GM18861 (cell line): ENCODE data around the gene FDXR.

Source experiments
- ATAC-seq: cut with Tn5 transposase; IDR thresholded peaks from one replicate; pipeline ENCODE4 v1.9.1; 2021; ENCODE audit not compliant: unreplicated experiment

Gene FDXR

DNA sequence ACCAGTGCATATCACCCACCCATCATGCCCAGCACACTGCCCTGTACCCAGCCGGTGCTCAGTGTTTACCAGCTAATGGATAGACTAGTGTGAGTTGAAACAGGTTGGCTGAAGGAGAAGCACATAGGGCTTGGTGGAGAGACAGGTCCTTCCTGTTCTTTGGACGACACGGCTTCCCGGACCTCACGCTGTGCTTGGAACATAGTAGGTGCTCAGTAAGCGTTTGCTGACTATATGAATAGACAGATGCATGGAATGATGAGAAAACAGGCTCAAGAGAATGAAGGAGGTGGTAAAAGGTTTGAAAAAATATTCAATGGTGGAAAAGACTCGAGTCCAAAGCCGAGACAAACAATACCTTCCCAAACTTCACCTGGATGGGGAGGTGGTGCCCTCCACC lies 27.4 kb upstream of the FDXR start:
- ATAC-seq: no peak

DNA sequence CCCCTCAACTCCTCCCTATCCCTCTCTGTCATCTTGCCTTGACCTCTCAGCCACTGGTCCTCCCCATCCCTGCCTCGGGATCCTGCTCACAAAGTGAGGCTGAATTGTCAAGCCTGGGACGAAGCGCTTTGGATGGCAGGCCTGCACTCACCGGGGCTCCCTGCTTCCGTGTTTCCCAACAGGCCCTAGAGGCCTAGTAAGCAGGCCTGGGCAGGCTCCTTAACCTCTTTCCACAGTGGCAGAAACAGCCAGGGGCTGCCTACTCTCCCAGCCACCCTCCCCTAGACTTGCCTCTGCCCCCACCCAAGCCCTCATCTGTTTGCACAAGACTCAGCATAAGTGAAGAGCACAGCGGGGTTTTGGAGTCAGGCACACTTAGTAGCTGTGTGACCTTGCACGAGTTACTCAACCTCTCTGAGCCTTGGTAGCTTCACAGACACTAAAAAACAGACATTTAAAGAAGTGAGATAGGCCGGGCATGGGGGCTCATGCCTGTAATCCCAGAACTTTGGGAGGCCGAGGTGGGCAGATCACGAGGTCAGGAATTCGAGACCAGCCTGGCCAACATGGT lies 25.7 kb upstream of the FDXR start:
- no peak for ATAC-seq

DNA sequence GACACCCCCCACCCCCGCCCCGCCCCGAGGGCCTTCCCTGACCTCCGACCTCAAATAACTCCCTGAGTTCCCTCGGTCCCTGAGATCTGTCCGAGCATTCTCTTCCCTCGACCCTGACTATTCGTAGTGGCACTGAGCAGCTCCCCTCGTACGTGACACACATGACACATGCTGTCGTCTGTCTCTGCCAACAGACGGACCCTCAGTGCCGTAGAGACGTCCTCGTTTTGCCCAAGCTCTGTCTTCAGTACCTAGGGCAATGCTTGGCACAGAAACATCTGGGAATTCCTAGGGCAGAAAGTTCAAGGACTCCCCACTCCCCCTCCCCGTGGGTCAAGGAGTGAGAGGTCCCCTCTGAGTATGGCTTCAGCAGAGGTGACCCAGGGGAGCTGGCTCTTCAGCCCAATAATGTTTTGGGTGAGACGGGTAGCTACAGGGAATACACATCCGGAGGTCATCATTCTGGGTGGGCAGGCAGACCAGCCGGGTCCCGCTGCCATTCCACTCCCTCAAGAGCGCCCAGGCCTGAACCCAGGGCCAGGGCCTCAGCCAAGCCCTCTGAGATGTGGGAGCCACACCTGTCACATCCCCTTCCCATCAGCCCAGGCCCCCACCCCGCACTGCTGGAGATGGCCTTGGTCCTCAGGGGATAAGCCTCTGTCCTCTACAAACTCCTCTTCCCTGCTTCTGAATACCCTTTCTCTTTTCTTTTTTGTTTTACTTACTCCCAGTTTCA lies 21.3 kb upstream of the FDXR start:
- ATAC-seq: no peak

GRCh38 chr17:74892974-74893911 lies 20.4 kb upstream of the FDXR start, which contains the start of gene FADS6:
FADS6 (minus strand) TSS chr17:74893633; CDS start chr17:74893595, 38 bp downstream.
- ATAC-seq: no peak

GRCh38 chr17:74892013-74892841 lies 19.4 kb upstream of the FDXR start:
- no peak for ATAC-seq

DNA sequence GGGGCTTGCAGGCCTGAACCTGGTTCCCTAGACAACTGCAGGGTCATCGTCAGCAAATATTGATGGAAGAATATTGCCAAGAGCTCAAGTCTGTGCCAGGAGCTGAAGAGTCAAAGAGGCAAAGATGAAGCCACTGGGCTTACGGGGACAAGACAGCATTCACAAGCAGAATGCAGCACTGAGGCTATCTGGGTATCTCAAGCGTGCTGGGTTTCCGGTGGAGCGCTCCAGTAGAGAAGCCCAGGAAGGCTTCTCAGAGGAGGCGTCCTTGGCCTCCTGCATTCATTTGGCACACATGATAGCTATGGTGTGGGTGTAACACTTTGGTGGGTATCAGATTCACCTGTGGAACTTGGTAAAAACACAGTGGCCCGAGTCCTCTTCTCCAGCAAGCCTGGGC lies 17.8 kb upstream of the FDXR start:
- no peak for ATAC-seq

DNA sequence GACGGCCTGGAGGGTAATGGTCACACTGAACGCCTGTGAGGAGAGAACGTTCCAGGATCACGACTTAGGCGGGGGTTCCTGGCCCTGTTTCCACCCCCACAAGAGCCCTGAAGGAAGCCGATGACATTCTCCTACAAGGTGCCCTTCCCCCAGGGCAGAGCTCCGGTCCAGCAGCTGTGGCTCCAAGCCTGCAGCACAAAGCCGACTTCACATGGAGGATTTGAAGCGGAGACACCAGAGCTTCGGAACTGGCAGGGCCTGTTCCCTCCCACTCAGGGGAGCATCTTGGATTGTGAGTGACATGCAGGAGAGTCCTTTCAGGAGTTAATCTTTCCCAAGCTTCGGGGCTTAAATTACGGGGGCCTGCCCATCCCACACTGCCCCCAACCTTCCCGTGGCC lies 15.7 kb upstream of the FDXR start:
- ATAC-seq: no peak

- ATAC-seq: no peak
Measured at GRCh38 chr17:74883241-74883745, 10.5 kb upstream of the FDXR start.

GRCh38 chr17:74882517-74883240 lies 9.9 kb upstream of the FDXR start:
- no peak for ATAC-seq

GRCh38 chr17:74881073-74881472 lies 8.3 kb upstream of the FDXR start:
- ATAC-seq: no peak

DNA sequence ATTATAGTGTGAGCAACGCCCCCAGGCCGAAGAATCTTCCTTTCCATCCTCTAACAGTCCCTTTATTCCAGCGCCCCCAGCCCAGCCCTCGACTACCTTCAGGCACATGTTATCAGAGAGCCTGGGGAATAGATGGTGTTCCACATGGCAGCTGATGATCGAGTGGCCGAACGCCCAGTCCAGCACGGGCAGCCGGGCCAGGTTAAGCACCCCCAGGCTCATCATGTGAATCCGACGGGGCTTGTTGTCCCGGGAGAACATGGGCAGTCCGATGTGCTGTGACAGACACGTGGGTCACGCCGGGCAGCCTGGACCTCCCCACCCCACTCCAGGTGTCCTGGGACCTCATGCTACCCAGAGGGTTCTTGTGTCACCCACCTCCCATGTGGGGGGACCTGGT lies 6.5 kb upstream of the FDXR start:
- ATAC-seq: no peak

GRCh38 chr17:74878658-74879057 lies 5.9 kb upstream of the FDXR start:
- no peak for ATAC-seq

DNA sequence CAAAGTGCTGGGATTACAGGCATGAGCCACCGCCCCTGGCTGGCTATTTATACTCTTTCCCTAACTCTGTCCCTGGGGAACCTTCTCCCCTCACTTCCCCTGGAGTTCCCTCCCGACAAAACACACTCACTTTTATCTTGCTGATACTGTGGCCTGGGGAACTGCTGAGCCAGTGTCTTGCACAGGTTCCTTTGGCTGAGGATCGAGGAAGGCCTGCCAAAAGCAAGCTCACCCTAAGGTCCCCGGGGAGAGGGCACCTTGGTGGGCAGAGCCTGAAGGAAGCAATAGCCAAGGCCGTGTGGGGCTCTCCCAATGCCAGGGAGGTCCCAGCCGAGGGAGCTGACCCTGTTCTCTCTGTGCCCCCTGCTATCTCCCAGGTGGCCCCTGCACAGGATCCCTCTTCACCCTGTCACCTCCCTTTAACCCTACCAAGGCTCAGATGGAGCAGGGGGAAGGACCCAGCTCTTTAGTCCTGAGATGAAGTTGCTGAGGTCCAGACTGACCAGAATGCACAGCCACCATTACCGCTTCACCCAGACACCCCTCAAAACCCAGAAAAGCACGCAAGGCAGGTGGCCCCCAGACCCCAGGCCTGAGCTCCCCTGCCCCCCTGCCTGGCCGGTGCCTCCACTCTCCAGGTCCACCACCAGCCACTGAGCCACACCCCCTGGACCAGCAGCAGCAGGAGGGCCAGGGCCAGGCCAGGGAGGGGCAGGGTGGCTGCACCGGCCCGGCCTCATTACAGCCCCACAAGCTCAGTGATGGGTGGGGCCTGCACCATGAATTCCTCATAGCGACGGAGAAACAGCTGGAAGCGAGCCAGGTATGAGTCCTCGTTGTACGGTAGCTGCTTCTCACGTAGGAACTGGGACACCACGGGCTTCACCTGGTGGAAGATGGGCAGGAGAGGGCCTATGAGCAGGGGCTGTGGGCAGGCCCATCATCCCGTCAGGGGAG lies 5.1 kb upstream of the FDXR start:
- no peak for ATAC-seq

DNA sequence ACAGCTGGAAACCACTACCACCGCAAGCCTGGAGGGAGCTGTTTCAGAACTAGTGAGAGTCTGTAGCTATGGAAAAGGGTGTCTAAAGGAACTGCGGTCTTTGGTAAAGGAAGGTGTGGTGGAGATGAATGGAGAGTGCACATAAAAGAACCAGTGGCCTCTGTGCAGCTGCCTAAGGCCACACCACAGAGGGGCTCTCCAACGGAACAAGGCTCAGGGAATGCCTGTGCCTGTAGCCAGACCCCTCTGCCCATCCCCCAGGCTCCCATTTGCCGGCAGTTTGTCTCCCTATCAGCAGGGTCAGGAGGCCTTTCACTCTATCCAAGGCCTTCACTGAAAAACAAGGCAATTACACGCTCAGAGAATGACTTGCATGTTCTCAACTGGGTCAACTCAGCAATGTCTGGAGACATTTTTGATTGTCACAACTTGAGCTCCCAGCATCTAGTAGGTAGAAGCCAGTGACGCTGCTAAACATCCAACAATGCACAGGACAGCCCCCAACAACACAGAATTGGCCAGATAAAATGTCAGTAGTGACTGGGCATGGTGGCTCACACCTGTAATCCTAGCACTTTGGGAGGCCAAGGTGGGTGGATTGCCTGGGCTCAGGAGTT lies 3.3 kb upstream of the FDXR start:
- ATAC-seq: no peak

GRCh38 chr17:74875155-74875976 lies 2.6 kb upstream of the FDXR start:
- no peak for ATAC-seq

DNA sequence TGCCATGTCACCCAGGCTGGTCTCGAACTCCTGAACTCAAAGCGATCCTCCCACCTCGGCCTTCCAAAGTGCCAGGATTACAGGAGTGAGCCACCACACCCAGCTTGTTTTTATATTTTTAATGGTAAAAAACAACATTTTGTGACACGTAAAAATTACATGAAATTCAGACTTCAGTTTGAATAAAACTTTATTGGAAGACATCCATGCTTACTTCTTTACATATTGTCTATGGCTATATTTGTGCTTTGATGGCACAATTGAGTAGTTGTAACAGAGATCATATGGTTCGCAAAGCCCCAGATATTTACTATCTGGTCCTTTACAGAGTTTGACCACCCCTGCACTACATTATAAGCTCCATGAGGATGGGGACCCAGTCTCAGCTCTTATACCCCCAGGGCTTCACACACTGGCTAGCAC lies 1.8 kb upstream of the FDXR start:
- ATAC-seq: no peak

GRCh38 chr17:74873874-74874614 lies 1.2 kb upstream of the FDXR start:
- no peak for ATAC-seq
